NCI-H524 (cell line): ENCODE measurements around the gene UVSSA.
A peak's percentile ranks its signal among the peaks of the same experiment; 100 is the strongest.

Source experiments
- DNase-seq, 2 experiments: peaks; one replicate each; lab custom pipeline; 2025; lab: John Stamatoyannopoulos, UW

The UVSSA gene, protein sequence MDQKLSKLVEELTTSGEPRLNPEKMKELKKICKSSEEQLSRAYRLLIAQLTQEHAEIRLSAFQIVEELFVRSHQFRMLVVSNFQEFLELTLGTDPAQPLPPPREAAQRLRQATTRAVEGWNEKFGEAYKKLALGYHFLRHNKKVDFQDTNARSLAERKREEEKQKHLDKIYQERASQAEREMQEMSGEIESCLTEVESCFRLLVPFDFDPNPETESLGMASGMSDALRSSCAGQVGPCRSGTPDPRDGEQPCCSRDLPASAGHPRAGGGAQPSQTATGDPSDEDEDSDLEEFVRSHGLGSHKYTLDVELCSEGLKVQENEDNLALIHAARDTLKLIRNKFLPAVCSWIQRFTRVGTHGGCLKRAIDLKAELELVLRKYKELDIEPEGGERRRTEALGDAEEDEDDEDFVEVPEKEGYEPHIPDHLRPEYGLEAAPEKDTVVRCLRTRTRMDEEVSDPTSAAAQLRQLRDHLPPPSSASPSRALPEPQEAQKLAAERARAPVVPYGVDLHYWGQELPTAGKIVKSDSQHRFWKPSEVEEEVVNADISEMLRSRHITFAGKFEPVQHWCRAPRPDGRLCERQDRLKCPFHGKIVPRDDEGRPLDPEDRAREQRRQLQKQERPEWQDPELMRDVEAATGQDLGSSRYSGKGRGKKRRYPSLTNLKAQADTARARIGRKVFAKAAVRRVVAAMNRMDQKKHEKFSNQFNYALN

DNA sequence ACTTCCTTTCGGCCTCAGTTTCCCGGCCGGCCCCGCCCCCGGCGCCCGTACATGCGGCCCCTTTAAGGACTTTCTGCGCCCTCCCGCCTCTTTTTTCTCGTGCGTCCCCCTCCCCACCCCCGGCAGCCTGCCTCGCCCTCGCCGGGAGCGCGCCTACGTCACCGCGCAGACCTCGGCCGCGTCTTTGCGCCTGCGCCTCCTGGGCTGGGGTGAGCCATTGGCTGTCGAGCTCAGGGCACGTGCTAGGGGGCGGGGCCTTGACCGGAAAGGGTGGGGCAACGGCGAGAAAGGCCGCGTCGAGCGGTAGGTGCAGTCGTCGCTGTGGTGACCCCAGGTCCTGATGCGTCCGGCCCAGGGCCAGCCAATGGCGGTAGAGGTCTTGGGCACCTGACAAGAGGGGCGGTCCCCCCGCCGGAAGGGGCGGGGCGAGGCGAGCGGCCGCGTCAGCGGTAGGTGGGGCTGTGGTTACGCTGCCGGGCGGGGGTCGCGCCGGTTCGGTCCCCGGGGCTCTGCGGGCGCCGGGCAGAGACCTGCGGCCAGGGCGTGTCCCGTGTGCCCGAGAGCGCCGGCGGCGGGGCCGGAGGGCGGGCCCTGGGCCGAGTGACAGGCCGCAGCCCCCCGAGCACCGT is at the start of gene UVSSA:
UVSSA (plus strand) TSS at position 428 of the 629 bp plus-strand sequence. CDS start 884 bp downstream, outside the sequence.
- DNase-seq: peak; percentile 98 to 99

DNA sequence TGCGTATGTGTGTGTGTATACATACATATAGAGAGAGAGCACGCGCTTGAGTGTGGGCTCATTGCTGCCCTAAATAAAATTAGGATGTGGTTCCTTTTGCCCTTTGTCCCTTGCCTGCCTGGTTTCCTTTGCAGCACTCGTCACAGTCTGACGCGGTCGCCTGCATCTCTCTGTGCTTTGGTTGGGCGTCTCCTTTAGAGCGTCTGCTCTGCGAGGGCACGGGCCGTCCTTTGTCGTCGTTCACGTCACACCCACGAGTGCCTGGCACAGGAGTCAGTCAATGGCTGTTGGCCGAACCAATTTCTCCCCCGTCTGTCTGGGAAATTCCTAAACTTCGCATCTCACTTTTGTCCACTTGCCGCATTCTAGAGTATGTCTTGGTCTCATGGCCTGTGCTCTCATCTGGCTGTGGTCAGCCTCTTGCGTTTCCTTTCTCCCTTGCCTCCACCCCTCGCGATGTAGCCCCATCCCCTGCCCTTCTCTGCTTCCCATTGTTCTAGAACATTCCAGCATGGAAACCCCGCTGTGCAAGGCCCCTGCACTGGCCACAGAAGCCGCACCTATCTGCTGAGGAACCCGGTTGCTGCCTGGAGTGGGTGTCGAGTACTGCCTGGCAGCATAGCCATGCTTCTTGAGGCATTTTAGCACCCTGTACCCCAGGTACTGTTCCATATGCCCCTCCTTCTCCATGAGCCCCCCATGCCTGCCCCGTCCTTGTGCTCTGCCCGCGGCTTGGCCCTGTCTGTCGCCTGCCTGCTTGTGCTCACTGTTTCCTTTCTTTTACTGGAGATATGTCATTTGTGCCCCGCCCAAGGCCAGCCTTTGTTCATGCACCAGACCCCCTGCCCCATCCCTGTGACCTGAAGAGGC is 49.3 kb upstream of the UVSSA start:
- DNase-seq: no peak

DNA sequence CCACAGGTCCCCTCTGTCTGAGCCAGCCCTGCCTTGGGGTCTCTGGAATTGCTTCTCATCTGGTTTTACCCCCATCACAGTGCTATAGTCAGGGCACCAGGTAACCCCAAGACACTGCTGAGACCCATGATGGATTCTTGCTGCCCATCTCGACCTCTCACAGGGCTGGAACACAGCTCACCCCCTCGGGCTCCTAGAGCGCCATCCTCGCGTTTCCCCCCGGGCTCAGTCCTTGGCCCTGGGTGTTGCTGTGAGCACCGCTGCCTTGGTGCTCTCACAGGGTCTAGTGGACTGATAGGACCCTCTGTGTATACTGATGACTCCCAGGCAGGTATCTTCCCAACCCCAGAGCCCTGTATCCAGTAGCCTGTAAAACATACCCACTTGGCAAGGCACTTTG is 48.5 kb upstream of the UVSSA start:
- DNase-seq: no peak

DNA sequence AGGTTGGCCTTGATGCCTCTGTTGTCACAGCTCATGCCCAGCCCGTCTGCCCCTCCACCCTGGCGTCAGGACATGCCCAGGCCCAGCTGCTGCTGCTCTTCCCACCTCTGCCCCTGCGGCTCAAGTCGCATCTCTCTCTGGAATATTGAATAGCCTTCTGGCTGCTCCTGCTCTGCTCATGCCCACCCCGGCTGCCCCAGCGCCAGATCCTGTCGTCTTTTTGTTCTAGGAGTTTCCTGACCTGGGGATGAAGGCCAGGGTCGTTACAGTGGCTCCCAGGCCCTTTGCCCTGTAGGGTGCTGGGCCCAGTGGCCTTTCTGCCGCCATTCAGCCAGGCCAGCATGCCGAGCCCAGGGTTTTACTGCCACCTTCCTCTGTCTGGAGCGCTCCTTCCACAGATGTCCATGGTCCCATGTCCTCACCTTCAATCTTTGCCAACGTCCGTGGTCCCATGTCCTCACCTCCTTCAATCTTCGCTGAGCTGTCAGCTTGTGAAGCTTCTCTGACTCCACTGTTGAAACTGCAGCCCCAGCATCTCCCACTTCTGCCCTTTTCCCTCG is 47.6 kb upstream of the UVSSA start:
- no peak for DNase-seq

DNA sequence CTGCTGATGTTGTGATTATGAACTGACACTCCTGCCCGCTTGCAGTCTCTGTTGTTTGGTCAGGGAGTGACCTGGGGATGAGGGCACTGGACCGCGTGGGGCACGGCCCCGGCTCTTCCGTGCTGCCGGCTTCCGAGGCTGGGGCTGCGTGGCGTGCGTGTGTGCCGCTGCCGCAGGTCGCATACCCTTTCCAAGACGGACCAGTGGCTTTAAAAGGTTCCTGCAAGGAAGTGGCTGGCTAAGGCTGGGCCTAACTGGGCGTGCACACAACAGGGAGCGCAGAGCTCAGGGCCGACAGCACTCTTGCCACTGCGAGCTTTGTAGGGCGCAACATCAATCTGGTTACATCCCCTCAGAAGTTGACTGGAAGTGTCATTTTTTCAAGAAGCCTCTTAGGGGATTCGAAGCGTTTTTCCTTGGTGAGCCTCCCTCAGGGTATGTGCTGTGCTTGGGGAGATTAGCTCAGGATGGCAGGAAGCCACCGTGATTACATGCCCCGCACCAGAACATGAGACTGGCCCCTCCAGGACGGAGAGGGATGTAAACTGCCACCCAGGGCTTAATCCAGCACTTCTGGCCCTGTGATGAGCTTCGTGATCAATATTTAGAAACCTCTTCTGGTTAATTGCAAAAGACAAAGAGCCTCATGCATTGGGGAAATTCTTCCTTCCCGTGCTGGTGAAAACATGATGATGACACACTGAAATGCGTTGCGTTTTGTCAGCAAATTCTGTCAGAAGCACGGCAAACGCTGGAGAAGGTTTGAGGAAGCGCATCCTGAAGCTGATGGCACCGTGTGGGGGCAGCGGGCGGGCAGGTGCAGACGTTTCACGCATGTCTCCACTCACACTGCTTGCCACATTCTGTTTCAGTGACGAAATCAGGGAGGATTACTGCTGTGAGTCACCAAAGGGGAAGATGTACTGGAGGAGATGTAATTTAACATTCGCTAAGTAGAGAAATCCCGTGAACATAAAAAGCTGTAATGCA is 46.2 kb upstream of the UVSSA start:
- DNase-seq: no peak

DNA sequence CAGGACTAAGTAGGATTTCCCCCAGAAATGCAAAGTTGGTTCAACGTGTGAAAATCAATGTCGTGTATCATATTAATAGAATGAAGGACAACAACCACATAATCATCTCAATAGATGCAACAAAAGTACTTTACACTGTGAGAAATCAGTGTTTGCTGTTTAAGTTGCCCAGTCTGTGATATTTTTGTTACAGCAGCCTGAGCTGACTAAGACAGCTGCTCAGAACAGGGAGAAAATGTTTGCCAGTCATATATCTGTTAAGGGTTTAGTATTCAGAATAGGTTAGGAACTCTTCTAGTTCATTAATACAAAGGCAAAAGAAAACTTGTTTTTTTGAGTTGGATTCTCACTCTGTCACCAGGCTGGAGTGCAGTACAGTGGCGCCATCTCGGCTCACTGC is 44.8 kb upstream of the UVSSA start:
- DNase-seq: no peak

DNA sequence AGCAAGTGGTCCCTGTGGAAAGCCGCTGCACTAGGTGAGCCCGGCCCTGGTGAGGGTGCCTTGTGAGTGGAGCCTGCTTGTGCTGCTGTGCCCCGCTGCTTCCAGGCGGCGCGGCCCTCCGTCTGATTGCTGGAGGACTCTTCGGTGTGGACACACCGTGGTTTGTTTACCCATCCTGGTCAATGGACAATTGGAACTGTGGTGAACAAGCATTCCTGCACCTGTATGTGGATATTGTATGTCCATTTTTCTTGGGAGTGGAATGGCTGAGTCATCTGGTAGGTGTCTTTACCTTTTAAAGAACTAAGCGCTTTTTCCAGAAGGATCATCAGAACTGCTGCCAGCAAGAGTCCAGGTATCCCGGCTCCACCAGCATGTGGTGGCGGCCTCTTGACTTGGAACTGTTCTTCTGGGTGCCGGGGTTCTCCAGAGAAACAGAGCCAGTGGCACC is 41.7 kb upstream of the UVSSA start:
- no peak for DNase-seq

DNA sequence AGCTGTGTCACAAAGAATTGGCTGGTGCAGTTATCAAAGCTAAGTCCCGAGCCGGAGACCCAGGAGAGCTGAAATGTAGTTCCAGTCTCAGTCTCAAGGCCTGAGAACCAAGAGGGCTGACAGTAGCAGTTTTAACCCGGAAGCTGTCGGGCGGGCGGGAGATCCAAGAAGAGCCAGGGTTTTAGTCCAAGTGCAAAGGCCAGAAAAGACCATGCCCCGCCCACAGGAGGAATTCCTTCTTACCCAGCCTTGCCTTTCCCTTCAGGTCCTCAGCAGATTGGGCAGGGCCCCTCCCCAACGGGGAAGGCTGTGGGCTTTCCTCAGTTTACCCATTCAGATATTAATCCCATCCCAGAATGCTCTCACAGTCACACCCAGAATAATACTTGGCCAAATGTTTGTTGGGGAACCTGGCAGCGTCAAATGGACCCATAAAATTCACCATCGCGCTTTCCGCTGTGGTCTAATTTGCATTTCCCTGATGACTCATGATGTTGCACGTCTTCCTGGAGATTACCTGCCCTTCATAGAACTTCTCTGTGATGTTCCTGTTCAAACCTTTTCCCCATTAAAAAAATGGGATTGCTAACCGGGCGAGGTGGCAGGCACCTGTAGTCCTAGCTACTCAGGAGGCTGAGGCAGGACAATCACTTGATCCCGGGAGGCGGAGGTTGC is 41.1 kb upstream of the UVSSA start:
- DNase-seq: no peak

DNA sequence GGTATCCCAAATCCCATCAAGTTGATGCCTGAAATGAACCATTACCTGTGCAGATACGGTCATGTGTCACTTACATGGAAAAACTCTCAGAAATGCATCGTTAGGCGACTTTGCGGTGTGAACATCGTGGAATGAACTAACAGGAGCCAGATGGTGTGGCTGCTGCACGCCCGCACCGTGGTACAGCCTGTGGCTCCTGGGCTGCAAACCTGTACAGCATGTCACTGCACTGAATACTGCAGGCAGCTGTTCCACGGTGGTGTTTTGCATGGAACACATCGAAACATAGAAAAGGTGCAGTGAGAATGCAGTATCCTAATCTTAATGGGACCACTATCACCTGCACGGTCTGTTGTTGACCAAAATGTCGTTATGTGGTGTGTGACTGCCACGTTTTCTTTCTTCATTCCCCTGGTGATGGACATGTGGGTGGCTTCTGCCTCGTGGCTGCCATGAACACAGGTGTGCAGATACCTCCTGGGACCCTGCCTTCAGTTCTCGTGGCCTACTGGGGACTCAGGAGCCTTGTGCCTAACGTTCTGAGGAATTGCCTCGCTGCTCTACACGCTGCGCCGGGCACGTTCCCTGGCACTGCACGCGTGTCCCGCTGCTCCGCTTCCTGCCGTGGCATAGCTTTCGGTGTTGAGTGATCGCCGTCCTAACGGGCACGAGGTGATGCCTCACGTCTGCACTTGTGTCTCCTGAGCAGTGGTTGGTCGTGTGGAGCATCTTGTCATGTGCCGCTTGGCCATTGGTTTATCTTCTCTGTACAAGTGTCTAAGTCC is 38.9 kb upstream of the UVSSA start:
- DNase-seq: no peak

DNA sequence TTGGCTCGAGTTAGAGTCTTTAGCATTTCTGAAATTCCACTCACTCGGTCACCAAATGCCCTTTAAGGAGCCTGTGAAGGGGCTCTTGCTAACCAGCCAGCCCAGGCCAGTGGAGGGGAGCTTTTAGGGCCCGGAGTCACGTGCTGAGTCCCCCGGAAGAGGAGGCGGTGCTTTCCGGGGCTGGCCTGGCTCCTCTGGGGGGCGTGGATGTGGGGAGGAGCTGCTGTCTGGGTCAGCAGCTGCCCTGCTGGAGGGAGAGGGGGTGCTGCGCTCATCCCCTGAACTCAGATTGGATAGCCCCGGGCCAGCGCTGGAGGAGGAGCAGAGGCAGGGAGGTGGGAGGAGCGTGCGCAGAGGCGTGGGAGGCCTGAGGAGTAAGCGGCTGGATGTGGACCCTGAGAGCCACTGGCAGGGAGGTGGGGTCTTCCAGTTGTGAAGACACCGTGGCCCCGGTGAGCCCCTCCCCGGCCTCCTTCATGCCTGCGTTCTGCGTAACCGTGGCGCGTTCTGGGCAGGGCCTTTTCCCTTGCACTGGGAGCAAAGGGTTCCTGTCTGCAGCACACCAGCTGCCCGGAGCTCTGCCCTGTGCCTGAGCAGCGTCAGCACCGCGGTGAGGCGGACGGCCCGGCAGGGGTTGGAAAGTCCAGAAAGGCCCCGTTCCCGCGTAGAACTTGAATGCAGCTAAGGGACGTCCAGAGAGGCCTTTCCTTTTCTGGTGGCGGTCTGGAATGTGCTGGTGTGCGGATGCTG is 37.6 kb upstream of the UVSSA start:
- DNase-seq: no peak

DNA sequence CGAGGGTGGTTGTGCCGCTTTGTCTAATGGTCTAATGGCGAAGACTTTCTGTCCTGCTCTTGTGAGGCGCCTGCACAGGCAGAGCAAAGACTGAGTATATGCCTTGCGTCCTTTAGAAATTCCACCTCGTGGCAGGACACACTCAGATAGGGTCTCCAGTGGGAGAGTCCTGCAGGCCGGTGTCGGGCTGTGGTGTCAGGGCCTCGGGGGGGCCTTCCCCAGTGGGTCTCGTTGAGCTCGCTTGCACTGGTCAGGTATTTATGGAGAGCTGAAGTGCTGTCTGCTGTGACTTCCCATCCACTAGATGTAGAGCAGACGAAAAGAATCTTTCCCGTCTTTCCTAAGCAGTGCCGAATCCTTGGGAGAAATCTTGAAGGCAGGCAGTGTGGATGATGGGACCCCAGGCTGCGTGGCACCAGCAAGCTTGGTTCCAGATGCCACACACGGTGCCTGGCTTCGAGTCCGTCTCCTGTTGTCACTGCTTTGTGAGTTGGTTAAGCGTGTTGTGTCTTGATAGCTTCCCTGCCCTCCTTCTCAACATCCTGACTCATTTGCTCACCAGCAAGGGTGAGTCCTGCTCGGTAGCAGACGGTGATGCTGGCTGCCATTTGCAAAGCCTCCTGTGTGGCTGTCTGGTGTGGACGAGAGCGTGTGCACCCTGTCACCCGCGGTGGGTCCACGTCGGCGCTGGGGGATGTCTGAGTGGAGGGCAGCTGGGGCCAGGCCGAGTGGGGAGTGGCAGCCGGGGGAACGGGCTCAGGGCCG is 36.8 kb upstream of the UVSSA start:
- no peak for DNase-seq

DNA sequence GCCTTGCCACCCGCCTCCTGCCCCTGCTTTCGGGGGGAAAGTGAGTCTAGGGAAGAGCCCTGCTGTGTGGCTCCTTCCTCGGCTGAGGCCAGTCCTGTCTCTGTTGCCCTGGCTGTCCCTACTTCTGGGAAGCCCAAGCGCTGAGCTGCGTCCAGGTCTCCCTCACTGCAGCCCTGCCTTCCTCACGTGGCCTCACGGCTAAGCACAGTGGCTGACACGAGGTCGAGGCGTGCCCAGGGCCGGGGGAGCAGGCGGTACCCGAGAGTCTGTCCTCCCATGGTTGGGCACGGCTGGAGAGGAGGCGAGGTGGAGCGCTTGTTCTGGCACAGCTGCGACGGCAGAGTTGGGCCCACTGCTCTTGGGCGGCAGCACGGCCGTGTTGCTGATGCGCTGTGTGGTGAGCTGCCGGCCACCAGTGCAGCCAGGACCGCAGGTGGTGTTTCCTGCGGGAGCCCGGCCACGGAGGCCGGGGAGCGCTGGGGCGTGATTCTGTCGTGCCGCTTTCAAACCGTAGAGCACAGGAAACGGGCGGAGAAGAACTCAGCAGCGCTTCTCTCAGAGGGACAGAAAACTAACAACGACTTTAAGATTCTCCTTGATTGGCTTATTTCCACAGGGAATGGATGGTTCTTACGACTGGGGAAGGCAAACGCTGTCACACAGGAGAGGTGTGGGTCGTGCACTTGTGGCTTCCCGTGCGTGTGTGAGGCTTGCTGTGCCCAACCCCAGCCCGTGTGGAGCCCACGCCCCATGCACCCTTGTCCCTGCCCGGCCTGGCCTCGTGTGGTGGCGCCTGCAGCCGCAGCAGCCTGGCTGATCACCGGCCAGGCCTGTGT is 36.0 kb upstream of the UVSSA start:
- DNase-seq: no peak

DNA sequence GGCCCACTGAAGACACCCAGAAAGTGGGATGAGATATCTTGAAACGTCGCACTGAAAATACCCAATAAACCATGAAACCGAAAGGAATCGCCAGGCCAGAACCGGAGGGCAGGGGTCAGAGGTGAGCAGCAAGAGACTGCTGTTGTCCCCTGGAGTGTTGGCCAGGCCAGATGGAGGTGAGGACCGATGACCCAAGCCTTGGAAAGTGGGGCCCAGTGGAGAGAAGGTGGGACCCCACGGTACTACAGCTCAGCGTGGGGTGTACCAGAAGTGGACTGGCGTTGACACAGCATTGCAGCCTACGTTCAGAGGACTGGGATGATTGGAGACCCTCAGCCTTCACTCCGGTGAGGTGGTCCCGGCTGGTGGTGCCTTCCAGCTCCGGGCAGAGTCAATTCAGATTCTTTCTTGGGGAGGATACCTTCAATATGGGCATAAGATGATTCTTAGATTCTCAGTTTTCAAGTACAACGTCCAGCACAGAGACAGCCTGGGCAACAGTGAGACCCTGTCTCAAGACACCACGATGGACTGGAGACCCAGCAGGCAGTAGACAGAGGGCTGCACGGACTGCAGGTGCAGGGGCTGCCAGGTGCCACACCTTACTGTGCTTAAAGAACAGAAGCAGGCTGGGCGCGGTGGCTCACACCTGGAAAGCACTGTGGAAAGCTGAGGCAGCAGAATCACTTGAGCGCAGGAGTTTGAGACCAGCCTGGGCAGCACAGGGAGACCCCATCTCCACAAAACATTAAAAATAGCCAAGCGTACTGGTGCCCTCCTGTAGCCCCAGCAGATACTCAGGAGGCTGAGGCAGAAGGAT is 34.0 kb upstream of the UVSSA start:
- no peak for DNase-seq

DNA sequence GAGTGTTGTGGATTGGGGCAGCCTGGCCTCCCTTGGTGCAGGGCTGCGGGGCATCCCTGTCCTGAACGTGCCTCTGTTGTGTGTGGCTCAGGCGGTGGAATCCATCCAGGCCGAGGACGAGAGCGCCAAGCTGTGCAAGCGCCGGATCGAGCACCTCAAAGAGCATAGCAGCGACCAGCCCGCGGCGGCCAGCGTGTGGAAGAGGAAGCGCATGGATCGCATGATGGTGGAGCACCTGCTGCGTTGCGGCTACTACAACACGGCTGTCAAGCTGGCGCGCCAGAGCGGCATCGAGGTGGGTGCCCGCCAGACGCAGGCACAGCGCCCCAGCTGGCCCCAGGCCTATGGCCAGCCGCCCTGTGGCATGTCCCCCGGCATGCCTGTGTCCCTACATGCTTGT is 31.7 kb upstream of the UVSSA start:
- no peak for DNase-seq

DNA sequence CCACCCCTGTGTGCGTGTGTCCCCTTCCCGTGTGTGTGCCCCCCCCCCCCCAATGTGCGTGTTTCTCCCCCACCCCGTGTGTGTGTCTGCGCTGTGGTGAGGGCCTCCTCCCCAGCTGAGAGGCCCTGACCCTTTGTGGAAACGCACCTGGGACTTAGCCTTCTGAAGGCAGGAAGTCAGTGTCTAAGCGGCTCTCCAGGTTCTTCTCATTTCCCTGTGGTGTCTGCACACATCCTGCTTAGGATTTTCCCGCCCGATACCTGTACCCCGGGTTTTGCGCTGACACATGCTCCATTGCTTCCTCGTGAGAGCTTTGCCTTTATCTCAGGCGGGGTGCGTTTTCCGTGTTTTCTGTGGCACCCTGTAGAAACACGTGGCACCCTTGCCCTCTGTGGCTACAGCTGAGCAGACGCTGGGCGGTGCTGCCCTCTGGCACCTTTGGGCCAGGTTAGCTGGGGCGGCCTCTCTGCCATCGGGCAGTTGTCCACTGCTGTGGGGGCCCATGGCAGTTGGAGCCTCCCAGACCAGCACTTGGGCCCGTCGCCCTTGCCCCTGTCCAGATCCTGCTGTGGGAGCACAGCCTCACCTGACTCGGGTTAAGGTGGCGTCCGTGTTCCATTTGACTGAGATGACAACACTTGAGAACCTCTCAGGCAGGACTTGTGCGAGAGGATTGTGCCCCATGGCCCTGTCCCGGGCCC is 31.0 kb upstream of the UVSSA start:
- DNase-seq: no peak
